Hepatocyte (in vitro differentiated cells): ENCODE results near the gene NME3.

Source experiments
- EZH2 ChIP-seq: fragments of 200-600 bp; sonication (generic); IDR thresholded peaks from 2 replicates; pipeline ENCODE4 v1.6.1; 2016; ENCODE audit warnings: antibody characterized with exemption, mild to moderate bottlenecking, borderline replicate concordance
- TF ChIP-seq, protein P1 (sequence below): fragments of 200-600 bp; sonication (generic); IDR thresholded peaks from 2 replicates; pipeline ENCODE4 v1.5.1; 2016; ENCODE audit warnings: antibody characterized with exemption, mild to moderate bottlenecking; ENCODE audit not compliant: poor library complexity

DNA sequence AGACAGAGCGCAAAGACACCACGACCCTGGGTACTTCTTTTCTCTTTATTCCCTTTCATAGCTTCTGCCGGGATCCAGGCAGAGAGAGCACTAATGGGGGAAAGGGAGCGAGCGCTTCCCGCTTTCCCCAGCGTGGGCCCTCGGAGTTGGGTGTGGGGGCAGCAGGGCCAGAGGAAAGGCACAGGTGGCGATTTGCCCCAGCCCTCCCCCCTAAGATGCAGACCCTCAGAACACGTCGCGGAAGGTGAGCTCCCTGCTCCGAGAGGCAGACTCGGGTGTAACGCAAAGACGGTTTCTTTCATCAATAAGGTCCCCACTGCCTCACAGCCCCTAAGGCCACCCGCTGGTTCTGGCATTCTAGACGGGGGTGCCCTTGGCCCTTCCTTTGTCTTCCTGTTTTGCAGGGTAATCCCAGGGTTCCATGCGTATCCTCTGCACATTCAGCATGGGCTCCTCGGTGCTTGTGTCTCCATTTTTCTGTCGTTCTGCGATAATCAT, 570 bp upstream of the NME3 start:
- no peak for TF ChIP-seq EZH2
- TF ChIP-seq, protein P1, sequence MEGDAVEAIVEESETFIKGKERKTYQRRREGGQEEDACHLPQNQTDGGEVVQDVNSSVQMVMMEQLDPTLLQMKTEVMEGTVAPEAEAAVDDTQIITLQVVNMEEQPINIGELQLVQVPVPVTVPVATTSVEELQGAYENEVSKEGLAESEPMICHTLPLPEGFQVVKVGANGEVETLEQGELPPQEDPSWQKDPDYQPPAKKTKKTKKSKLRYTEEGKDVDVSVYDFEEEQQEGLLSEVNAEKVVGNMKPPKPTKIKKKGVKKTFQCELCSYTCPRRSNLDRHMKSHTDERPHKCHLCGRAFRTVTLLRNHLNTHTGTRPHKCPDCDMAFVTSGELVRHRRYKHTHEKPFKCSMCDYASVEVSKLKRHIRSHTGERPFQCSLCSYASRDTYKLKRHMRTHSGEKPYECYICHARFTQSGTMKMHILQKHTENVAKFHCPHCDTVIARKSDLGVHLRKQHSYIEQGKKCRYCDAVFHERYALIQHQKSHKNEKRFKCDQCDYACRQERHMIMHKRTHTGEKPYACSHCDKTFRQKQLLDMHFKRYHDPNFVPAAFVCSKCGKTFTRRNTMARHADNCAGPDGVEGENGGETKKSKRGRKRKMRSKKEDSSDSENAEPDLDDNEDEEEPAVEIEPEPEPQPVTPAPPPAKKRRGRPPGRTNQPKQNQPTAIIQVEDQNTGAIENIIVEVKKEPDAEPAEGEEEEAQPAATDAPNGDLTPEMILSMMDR = no peak
